RWPE1 (cell line): ENCODE results near the gene AMBRA1.
"Not testable (repeated sequence)": the region's sequence is repeated elsewhere in the genome, so short reads cannot be mapped to it uniquely, and the experiment has no call there.

Experiments
- CTCF ChIA-PET: fragments of 350-600 bp; sonication (Branson Sonifier 250); formaldehyde crosslinking; extraction: SDS; loops from one replicate; lab custom pipeline; 2021; lab: Yijun Ruan, JAX
- POLR2A ChIA-PET: fragments of 400-600 bp; formaldehyde crosslinking; extraction: SDS; loops from one replicate; lab custom pipeline; 2020; ENCODE audit warnings: antibody characterized with exemption; ENCODE audit not compliant: low non-redundant PET; lab: Yijun Ruan, JAX
- DNase-seq: peaks from one replicate; pipeline ENCODE4 v3.0.0; 2012; ENCODE audit warnings: low spot score
- H3K27ac ChIP-seq: fragments of 450-650 bp; 2 replicates; pipeline ENCODE4 v1.5.1; 2017
- TF ChIP-seq, protein P1 (sequence below): fragments of 450-650 bp; conservative IDR thresholded peaks from 2 replicates; pipeline ENCODE4 v1.5.1; 2017; ENCODE audit warnings: low read depth, mild to moderate bottlenecking

AMBRA1 gene

DNA sequence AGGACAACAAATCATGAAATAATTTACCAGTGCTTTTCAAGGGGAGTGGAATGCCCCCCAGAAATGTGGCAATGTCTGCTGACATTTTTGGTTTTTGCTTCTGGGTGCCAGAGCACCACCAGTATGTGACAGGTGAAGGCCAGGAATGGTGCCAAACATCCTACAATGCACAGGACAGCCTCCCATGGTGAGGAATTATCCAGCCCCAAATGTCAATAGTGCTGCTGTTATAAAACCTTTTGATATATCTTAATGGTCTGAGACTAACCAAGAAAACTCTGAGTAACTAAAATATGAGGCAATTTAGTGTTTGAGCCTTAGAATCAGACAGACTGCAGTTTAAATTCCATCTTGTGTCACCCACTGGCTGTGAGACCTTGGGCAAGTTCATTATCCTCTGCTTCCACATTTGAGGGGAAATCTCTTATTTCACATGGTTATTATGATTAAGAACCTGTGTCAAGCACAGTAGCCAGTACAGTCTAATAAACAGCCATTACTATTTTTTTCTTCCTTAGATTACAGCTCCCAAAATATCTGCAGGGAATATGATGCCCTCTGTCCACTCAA, 69.5 kb downstream of the AMBRA1 start:
- TF ChIP-seq, protein P1, sequence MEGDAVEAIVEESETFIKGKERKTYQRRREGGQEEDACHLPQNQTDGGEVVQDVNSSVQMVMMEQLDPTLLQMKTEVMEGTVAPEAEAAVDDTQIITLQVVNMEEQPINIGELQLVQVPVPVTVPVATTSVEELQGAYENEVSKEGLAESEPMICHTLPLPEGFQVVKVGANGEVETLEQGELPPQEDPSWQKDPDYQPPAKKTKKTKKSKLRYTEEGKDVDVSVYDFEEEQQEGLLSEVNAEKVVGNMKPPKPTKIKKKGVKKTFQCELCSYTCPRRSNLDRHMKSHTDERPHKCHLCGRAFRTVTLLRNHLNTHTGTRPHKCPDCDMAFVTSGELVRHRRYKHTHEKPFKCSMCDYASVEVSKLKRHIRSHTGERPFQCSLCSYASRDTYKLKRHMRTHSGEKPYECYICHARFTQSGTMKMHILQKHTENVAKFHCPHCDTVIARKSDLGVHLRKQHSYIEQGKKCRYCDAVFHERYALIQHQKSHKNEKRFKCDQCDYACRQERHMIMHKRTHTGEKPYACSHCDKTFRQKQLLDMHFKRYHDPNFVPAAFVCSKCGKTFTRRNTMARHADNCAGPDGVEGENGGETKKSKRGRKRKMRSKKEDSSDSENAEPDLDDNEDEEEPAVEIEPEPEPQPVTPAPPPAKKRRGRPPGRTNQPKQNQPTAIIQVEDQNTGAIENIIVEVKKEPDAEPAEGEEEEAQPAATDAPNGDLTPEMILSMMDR = no peak
- DNase-seq = no peak
- CTCF ChIA-PET = interaction anchor here (0.6 kb wide), 1 partner anchor 164 kb away, joined by 3 read pairs; no protein-coding TSS in a partner anchor
- POLR2A ChIA-PET = no interaction called here
- no peak overlapping the region for H3K27ac ChIP-seq

DNA sequence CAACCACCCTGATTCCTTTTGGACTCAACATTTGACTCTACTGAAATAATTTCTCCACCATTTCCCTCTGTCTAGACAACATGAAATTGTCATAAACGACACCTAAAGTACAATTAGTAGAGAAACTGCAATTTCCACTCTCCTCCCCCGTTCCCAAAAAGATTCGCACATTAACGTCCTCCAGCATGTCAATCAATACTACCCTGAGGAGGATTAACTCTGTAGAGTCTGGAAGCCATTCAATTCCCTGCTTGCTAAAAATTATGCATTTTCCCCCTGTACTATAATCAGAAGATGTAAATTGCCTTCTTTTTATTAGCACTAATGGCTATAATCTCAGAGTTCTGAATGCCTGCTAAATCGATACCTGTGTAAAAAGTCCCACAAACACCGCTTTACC, 70.5 kb downstream of the AMBRA1 start:
- ChIA-PET POLR2A (no interaction called here), CTCF (interaction anchor here (0.6 kb wide), 1 partner anchor 583 kb away, joined by 3 read pairs; no protein-coding TSS in a partner anchor)
- TF ChIP-seq, protein P1 = no peak
- no peak overlapping the region for H3K27ac ChIP-seq
- no peak for DNase-seq

DNA sequence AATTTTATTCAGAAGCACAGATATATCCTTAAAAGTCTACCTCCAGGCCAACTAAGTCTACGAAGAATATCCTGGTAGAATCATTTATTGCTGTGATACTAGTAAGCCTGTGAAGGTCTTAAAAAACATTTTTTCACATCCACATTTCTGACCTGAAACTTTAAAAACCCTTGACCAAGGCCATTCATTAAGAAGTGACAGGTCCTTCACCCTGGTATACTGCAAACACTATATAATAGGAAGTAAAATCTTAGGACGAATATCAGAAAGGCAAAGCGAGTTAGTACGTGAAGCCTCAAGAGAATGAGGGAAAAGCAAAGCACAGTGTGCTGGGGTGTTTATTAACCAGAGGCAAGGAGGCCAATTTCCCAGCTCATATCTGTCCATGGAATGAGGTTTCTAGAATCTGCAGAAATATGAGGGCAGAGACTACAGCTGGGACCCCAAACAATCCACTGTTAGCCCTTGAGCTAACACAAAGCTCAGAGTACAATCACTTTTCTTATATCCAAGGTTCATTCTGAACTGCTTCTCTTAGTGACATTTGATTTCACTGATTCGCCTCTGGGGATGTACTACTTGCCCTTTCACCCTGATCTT, 71.0 kb downstream of the AMBRA1 start:
- ChIA-PET POLR2A (no interaction called here), CTCF (interaction anchor here (0.6 to 1.0 kb wide), 2 partner anchors 33 to 584 kb away, joined by 3 read pairs; no protein-coding TSS in a partner anchor)
- H3K27ac ChIP-seq = no peak overlapping the region
- DNase-seq = no peak
- TF ChIP-seq, protein P1 = no peak

DNA sequence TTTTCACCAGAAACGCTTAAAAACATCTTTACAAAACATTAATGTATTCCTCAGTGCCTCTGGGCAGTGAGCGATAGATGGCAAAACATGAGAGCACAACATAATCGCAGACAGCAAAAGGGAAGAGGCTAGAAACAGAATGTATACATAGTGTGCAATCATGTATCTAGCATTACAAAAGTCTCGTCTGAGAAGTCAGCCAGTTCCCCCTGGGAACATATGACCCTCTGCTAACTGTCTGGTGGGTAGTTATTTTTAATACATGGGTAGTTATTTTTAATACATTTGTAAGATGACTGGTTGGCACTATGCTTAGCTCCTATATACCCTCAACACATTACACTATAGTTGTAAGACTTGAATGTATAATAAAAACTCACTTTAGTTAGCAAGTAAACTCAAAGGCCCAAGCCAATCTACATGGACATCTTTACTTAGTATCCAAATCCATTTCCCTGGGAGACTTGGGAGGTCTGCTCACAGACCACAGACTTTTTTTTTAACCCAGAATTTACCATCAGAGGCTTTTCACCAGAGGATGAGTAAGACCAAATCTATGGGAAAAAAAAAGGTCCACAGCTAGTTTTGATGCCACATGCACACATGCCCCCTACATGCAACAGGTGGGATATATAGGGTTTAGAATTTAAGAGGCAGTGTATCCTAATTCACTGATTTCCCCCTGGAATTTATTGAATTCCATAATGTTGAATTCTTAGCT, 71.7 kb downstream of the AMBRA1 start:
- no peak overlapping the region for H3K27ac ChIP-seq
- ChIA-PET POLR2A (no interaction called here), CTCF (interaction anchor here (0.7 to 1.0 kb wide), 2 partner anchors 32 to 189 kb away, joined by 3 read pairs; no protein-coding TSS in a partner anchor)
- TF ChIP-seq, protein P1 = no peak
- no peak for DNase-seq

DNA sequence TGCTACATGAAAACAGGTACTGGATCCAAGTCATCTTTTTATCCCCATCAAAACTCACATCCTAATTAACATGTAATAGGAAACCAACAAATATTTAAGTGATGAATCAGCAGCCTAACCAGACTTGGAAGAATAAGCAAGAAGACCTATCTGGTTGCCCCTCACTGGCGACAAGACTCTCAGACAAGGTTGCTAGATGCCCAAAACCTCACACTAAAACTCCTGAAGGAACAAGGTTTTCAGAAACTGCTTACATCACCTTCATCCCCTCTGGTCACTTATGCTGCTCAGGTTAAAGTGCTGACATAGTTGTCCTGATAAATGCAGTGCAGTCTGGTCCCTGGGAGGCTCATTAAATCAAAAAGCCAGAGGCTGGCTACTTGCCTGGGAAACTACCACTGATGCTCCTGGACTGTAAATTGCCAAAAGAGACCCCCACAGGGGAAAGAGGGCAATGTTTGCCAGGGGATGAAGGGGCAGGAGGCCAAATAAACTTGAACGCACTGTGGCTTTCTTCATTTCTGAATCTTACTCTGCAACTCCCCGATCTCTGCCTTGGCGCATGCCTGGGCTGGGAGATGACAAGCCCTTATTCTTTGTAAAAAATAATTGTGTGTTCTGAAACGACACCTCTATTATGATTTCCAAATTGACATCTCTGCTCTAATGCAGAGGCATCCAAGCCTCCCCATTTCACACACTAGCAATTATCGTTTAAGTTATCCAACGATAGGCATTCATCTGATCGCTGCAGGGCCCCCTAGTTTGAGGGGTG, 72.7 kb downstream of the AMBRA1 start:
- TF ChIP-seq, protein P1 = no peak
- peak; percentile 60 for DNase-seq
- POLR2A ChIA-PET = no interaction called here
- peak overlapping the region; percentile 42; the same call in 1 of the 2 replicates for H3K27ac ChIP-seq
- CTCF ChIA-PET = interaction anchor here (0.7 kb wide), 1 partner anchor 57 kb away, joined by 3 read pairs; no protein-coding TSS in a partner anchor

DNA sequence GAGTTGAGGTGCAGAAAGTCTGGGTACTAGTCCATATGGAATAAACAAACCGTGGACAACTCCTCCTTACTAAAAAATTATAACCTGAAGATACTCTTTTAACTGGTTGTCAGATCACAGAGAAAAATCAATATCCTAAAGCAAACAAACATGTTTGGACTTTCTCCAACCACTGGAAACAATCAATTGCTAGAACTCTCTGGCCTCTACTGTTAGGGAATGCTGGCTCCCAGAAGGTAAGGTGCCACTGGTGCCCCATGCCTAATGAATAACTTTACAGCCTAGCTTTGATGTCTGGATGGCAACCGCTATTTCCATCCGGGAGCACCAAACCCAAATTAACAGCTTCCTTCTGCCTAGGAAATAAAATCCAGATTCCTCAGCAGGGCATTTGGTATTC, 74.5 kb downstream of the AMBRA1 start:
- H3K27ac ChIP-seq = no peak overlapping the region
- ChIA-PET CTCF (interaction anchor here (1.9 kb wide), 1 partner anchor 10 kb away, joined by 6 read pairs; no protein-coding TSS in a partner anchor), POLR2A (no interaction called here)
- TF ChIP-seq, protein P1 = no peak
- no peak for DNase-seq

DNA sequence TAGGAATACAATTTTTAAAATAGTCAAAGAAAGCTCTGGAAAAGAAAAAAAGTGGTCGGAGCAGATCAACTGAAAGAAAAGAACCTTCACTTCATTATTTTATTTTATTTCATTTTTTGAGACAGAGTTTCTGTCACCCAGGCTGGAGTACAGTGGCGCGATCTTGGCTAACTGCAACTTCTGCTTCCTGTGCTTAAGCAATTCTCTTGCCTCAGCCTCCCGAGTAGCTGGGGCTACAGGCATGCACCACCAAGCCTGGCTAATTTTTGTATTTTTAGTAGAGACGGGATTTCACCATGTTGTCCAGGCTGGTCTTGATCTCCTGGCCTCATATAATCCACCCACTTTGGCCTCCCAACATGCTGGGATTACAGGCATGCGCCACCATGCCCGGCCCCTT, 74.9 kb downstream of the AMBRA1 start:
- H3K27ac ChIP-seq, DNase-seq, POLR2A ChIA-PET: not testable (repeated sequence)
- CTCF ChIA-PET = interaction anchor here (1.9 kb wide), 1 partner anchor 11 kb away, joined by 6 read pairs; no protein-coding TSS in a partner anchor
